HG02970 (cell line): ENCODE measurements around the gene POLE4.

ENCODE experiments used
- ATAC-seq: cut with Tn5 transposase; IDR thresholded peaks from one replicate; pipeline ENCODE4 v1.9.1; 2021; ENCODE audit warnings: mild to moderate bottlenecking, moderate library complexity, moderate number of reproducible peaks; ENCODE audit not compliant: unreplicated experiment, low FRiP score

POLE4 gene, protein sequence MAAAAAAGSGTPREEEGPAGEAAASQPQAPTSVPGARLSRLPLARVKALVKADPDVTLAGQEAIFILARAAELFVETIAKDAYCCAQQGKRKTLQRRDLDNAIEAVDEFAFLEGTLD

DNA sequence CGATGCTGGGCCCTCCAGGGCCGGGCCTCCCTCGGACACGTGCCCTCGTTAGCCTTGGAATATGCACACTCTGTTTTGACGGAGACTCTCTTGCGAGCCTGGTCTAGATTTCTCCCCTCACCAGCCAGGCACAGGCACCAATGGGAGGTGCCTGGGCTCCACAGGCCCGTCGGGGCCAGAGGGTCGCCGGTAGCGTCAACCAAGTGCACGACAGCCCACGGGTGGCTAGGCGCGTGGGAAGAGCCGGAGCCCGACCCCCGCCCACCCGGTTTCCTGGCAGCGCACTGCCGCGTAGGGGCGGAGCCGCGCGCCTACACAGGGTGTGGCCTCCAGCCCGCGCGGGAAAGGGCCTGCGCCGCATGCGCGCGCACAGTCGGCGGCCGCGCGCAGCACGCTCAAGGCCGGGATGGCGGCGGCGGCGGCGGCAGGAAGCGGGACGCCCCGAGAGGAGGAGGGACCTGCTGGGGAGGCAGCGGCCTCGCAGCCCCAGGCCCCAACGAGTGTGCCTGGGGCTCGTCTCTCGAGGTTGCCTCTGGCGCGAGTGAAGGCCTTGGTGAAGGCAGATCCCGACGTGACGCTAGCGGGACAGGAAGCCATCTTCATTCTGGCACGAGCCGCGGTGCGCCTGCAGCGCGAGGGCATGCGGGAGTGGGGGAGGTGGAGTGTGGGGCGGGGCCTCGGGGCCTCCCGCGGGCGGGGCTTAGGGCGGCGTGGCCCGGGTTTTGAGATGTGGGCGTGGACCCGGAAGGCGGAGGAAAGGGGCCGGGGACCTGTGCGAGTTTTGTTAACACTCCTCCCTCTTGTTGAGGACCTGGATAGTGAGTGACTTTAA is at the start of gene POLE4:
TSS of gene POLE4 (plus strand) at position 370 of the 832 bp plus-strand sequence. CDS start at position 407, 37 bp downstream.
- peak; percentile 93 for ATAC-seq

DNA sequence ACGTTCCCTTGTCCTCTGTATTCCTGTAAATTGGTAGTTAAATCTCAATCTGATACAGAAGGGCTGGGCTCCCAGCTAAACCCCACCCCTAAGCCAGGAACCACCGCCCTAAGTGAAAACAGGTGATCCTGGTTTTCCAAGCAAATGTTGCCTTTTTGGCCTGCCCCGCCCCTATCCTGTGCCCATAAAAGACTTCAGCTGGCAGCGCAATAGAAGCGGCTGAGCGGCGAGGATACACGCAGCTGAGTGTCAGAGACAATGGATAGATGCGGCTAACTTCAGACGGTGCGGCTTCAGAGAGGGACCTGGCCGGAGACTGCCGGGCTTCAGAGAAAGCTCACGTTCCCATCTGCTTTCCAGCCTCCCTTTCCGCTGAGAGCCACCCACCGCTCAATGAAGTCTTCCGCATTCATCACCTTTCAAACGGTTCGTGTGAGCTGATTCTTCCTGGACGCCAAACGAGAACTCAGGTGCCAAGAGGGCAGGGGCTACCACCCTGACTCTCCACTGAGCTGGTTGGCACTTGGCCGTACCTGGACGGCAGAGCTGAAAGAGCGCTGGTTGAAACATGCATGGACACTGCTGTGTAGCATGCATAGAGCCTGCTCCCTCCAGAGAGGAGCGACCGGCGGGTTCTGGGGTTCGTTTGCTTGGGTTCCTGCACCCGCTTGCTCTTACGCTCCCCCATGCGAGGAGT is 49.5 kb upstream of the POLE4 start:
- no peak for ATAC-seq

DNA sequence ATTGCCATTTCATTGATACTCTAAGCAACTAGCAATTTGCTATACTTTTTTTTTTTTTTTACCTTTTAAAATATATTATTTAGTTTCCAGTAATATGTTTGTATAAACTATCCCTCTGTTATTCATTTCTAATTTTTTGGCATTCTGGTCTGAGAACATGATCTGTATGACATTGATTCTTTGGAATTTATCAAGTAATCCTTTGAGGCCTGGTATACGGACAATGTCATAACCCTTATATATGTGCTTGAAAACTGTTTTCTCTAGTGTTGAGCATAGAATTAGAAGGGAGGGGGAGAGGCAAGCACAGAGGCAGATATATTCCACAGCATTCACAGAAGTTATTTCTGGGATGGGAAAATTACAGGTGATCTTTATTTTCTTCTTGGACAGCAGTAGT is 48.2 kb upstream of the POLE4 start:
- no peak for ATAC-seq

DNA sequence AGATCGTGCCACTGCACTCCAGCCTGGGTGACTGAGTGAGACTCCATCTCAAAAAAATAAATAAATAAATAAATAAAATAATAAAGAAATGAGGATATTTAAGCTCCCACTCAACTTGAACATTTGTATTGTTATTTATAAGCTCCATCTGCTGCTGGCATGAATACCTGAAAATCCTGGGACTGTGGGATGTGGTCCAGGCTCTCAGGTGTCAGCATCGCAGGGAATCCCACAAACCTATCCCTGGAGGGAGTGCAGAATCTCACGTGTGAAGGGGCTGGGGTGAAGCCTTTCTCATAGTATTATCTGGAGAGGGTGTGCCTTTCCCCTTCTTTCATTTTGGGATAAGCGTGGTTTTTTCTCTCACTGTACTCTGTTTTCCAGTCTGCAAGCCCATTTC is 47.4 kb upstream of the POLE4 start:
- no peak for ATAC-seq

DNA sequence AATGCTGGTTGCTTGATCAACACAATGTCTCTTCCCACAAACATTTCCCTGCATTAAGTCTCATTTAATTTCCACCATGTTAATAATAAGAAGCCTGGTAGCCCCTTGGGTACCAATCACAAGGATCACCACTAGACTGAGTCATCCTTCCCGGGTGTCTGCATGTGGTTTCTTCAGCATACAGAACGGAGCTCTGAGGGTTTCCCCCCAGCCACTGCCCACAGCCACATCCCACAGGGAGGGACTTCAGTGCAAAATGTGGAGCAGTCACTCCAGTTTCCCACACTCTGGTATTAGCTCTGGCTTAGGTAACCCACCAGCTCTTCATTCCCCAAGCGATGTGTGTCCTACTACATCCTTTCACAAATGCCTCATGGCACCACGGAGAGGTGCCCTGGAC is 42.7 kb upstream of the POLE4 start:
- no peak for ATAC-seq

DNA sequence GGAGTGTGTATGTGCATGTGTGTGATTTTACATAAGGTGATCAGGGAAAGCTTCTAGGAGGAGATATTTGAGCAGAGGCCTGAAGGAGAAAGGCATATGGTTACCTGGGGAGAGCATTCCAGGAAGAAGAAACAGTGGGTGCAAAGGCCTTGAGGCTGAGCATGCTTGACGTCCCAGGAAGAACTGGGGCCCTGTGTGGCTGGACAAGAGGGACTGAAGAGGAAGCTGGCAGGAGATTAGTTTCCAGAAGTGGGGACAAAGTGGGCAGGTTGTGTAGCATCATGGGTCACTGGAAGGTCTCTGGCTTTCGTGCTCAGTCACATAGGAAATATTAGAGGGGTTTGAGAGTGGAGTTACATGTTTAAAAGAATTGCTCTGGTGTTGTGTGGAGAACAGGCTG is 42.0 kb upstream of the POLE4 start:
- ATAC-seq: no peak

DNA sequence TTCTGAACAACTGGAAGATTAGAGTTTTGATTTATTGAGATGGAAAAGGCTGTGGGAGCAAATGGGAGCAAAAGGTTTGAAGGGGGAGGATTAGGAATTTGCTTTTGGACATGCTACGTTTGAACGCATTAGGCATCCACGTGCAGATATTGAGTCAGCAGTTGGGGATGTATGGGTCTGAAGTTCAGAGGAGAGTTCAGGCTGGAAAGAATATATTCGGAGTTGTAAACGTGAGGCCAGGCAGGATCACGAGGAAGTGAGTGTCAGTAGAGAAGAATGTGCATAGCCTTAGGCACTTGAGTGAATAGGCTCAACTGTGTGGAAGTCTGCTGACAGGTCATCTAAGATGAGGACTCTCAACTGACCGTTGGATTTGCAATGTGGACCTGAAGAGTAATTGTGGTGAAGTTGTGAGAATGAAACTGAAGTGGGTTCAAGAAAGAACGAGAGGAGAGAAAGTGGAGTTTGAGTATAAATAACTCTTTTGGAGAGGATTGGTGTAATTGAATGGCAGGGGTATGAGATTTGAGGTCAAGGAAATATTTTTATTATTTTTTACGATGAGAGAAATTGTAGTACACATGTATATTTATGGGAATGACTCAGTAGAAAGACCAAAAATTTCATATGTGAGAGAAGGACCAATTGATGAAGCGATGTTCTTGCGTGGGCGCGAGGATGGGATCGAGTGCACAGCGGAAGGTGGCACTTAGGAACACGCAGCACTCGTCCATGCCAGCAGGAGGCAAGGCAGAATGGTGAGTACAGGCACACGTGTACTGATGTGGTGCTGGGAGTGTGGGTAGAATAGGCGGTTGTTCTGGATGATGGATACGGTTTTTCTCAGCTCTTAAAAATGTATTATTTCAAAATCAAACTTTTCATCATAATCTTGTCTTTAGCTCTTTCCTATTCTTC is 40.5 kb upstream of the POLE4 start:
- no peak for ATAC-seq

DNA sequence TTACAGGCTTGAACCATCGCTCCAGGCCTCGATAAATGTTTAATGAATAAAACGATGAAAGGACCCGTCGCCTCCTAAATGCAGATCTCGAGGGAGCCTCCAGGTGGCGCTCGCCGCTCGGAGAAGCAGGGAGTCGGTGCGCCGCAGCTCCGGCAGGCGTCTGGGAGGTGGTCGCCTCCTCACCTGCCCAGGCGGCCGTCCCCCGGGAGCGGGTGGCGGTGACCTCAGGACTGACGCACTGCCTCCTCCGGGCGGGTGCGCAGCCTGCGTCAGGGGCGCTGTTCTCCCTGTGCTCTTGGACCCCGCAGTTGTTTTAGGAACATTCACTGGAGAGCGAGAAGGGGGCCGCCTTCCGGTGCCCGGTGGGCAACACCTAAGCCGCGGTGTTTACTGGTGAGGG is 38.6 kb upstream of the POLE4 start:
- ATAC-seq: no peak

DNA sequence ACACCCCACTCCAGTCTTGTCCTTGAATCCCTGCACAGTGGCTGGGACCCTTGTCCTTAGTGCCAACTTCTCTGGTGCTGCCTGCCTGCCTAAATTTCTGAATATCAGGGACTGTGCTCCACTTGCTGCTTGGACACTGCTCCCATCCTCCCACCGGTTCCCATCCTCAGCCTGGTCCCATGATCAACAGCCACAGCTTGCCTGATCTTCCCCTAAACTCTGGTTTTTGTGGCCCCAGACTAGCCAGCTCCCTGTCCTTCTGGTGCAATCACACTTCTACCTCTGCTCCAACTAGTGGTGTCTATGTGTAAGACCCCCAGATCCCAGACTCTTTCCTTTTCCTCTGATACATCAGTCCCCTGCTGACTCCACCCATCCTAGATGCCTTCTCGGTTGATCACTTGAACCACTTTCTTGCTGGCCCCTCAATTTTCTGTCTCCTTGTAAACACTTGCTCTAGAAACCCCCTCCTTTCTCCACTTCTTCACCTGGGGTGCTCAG is 37.2 kb upstream of the POLE4 start:
- no peak for ATAC-seq

DNA sequence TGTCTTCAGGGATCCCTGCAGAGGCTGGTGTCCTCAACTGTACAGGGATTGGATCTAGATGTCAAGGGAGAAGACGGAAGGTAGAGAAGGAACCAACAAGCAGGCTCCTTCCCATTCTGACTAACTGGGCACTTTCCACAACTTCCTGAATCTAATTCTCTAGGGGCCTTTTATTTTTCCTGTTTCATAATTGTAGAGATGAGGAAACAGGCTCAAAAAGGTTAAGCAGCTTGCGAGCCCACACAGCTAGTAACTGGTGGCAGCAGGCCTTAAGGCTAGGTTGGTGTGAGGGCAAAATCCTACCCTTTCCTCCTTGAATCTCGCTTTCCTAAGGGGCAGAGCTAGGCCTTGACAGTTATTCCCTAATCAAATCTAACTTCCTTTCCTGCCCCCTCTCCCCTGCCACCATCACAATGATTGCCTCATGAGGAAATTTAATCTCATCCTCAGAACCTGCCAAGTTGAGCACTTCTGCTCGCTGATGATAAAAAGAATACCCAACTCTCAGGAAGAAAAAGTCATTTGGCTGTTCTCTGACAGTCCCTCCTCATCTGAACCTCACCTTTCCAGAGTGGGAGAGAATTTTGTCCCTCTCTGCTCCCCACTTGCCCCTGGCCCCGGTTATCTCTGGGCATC is 35.7 kb upstream of the POLE4 start:
- no peak for ATAC-seq

DNA sequence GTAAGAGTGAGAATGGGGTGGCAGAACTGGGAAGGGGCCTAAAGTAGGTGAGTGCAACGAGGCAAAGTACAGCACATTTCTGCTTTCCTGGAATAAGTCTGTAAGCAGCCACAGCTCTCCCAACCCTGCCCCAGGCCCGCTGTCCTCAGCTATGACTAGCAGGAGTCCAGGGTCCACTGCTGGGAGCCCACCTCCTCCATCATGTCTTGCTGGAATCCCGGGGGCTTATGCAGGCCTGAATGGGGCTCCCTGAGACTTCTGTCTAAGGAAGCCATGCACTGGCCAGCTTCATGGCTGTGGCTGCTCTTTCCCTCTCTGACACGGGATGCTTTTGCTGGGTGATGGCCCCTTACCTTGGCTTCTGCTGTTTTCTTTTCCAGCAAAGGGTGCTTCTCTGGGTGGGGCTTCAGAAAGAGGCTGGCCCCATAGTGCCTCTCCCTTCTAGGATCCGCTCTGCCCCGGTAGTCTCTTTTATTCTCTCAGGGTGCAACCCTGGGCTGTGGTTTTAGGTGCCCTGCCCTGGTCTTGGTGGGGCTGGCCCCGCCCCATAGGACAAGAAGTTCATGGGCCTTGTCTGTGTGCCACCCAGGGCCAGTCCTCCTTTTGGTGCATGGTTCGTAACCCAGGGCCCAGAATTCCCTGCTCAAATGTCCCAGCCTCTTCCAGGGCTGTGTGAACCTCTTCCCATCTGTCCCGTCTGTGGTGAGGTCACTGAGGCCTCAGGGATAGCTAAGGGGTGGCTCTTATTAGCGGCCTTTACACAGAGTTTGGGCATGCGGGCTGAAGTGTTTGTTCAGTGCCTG is 33.8 kb upstream of the POLE4 start:
- ATAC-seq: no peak

DNA sequence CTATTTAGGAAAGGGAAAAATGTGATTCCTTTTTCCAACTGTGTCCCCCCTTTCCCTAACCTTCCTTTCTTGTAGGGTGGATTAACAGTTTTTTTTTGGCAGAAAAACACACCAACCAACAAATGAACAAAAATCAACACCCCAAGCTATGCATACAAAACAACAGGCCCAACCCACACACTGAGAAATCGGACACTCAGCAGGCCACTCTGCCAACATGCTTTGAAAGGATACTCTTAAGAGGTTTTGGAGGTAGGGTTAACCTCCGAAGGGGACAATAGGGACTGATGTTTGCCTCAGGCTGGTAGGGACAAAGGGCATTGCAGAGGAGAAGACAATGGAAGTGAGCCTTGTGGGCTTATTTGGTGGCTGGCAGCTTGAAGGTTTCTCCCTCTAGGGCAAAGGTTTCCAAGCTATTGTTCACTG is 33.1 kb upstream of the POLE4 start:
- no peak for ATAC-seq

DNA sequence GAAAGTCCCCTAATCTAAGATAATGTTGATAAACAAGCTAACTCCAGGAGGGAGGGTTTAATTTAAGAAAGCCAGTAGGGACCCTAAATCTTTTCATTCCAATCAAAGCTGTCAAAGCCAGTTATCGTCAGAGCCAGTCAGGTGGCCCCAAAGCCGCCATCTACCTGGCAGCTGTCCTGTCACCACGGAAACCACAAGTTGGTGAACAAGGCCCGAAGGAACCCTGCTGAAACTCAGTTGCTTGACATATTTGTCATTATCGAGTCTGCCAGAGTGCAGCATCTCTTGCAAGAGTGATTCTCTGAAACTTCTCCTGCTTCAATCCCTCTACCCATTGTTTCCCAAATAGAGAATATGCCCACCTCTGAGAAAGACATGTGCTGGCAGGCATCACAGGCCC is 30.8 kb upstream of the POLE4 start:
- no peak for ATAC-seq

DNA sequence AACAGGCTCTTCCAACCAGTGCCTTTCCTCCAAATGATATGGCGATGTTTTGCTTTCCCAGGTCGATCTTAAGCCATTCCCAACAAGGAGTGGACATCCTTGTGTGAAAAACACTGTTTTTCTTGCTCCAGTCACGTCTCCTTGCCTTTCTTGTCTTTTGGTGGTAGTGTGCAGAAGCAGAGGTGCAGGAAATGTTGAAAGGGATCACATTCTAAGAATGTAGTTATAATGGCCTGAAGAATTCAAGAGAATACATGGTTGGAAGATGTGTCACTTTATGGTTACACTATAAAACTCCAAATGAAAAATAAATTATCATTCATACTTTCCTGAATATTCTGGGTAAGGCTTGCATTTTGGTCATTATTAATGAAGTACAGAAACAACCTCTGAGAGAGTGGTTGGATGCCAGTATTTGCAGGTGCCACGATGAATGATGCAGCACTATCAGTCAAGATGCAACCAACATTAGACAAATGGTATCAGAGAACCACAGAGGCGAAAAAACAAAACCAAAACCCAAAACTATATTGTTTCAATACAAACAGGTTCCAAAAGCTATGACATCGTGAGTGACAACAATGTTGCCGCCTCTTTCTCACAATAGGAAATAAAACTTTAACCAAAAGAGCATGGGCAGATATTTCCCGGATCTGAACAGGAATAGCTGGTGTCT is 27.5 kb upstream of the POLE4 start:
- no peak for ATAC-seq

DNA sequence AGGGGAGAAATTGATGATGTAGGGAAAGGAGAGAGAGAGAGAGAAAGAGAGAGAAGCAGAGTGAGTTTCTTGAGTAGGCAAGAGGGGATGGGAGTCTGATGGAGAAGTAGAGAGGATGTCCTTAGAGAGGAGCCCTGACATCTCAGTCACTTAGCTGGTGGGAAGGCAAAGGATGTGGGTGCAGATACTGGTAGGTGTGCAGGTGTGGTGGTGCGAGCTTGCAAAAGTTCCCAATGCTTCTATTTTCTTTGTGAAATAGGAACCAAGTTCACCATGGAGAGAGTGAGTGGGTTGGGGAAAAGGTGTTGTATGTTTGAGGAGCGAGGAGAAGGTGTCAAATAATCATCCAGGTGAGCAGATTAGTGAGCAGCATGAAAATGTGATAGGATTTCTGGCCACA is 26.5 kb upstream of the POLE4 start:
- no peak for ATAC-seq

DNA sequence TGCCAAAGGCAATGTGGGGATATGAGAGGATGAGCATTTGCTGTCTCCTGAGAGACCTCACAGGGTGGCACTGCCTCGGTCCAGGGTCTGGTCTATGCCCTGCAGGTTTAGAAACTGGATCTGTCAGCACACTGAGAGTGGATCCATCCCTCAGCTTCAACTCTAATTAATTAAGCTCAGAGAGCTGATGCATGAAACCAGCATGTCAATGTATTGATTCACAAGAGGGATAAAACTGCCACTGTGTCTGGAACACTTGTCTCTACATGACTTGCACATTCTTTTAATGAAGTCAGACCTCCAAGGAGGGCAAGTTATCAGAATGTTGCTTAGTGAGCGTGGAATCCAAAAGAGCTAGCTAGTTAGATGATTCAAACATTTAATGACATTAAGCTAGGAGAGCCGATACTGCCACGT is 22.5 kb upstream of the POLE4 start:
- ATAC-seq: no peak

DNA sequence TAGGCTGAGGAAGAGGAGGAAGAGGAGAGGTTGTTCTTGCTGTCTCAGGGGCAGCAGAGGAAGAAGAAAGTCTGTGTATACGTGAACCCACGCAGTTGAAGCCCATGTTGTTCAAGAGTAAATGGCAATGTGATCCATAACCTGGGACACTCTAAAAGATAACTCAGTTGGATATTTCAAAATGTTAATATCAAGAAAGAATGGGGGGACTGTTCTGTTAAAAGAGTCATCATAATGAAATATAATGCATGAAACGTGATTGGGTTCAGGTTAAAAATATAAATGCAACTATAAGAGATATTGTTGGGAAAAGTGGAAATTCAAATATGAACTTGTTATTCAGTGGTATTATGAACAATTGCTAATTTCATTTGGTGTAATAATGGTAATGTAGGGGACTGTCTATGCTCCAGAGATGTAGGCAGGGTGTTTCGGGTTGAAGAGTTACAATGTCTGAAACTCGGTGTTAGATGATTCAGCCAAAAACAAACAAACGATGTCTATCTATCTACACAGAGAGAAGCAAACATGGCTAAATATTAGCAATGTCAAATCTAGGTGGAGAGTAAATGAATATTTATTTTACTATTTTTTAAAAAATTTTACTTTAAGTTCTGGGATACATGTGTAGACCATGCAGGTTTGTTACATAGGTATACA is 21.1 kb upstream of the POLE4 start:
- ATAC-seq: no peak

DNA sequence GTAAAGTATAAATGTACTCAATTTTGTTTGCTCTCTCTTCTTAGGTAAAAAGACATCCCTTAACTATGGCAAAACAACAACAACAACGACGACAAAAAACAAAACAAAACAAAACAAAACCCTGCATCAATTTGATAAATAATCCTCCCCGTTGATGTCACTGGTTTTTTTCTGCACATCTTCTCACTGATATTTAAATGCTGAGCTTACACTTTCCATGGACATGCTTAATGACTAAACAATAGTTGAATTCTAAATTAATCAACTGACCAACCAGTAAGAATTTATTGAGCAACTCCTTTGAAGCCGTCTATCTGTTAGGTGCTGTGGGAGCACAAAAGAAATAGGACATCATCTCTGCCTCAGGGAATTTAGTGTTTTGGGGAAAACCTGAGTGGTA is 20.2 kb upstream of the POLE4 start:
- ATAC-seq: no peak
